ENCODE results near the gene KCNH4.

Gene KCNH4

GRCh38 chr17:42117397-42118125 lies 63.4 kb downstream of the KCNH4 start:
- no peak for DNase-seq (ENCODE audit: low spot score)

GRCh38 chr17:42116705-42117396 lies 64.1 kb downstream of the KCNH4 start:
- DNase-seq (ENCODE audit: low spot score) = peak; percentile 79

- no peak for DNase-seq (ENCODE audit: low spot score)
These were observed 66.8 kb downstream of the KCNH4 start for GRCh38 chr17:42114118-42114517.

- DNase-seq (ENCODE audit: low spot score) = no peak
These were observed 67.5 kb downstream of the KCNH4 start for GRCh38 chr17:42113293-42114069.

- peak; percentile 33 for DNase-seq (ENCODE audit: low spot score)
These were observed 68.3 kb downstream of the KCNH4 start, which contains the start of gene DHX58 for GRCh38 chr17:42112552-42113176. TSS of gene DHX58 (minus strand) at chr17:42112714. CDS start at chr17:42111892, 822 bp downstream.

- DNase-seq (ENCODE audit: low spot score) = no peak
These were observed 68.9 kb downstream of the KCNH4 start for GRCh38 chr17:42111871-42112551.

GRCh38 chr17:42111265-42111636 lies 69.7 kb downstream of the KCNH4 start:
- no peak for DNase-seq (ENCODE audit: low spot score)

GRCh38 chr17:42110301-42111264 lies 70.4 kb downstream of the KCNH4 start:
- no peak for DNase-seq (ENCODE audit: low spot score)

GRCh38 chr17:42109086-42109485 lies 71.9 kb downstream of the KCNH4 start:
- DNase-seq (ENCODE audit: low spot score) = no peak

- peak; percentile 89 for DNase-seq (ENCODE audit: low spot score)
These were observed 73.1 kb downstream of the KCNH4 start for GRCh38 chr17:42107597-42108576.

GRCh38 chr17:42107124-42107523 lies 73.8 kb downstream of the KCNH4 start:
- DNase-seq (ENCODE audit: low spot score) = no peak

Measured in SW480 (cell line).